HEK293 (cell line): ENCODE measurements around the gene NCOR1.

Experiments
- HOXD13 ChIP-seq: sonication (generic); formaldehyde crosslinking; IDR thresholded peaks from 2 replicates; pipeline ENCODE4 v1.8.0; 2022; ENCODE audit warnings: missing genetic modification reagents, borderline replicate concordance
- ZNF776 ChIP-seq: fragments of 450-650 bp; formaldehyde crosslinking; IDR thresholded peaks from 2 replicates; pipeline ENCODE4 v1.5.0; 2017; ENCODE audit warnings: missing biosample characterization, missing genetic modification characterization, borderline replicate concordance
- TF ChIP-seq, protein P1 (sequence below): fragments of 450-650 bp; formaldehyde crosslinking; IDR thresholded peaks from 2 replicates; pipeline ENCODE4 v1.5.1; 2016; ENCODE audit warnings: missing biosample characterization, missing genetic modification characterization

- TF ChIP-seq HOXD13 (no peak), ZNF776 (no peak)
- TF ChIP-seq, protein P1, sequence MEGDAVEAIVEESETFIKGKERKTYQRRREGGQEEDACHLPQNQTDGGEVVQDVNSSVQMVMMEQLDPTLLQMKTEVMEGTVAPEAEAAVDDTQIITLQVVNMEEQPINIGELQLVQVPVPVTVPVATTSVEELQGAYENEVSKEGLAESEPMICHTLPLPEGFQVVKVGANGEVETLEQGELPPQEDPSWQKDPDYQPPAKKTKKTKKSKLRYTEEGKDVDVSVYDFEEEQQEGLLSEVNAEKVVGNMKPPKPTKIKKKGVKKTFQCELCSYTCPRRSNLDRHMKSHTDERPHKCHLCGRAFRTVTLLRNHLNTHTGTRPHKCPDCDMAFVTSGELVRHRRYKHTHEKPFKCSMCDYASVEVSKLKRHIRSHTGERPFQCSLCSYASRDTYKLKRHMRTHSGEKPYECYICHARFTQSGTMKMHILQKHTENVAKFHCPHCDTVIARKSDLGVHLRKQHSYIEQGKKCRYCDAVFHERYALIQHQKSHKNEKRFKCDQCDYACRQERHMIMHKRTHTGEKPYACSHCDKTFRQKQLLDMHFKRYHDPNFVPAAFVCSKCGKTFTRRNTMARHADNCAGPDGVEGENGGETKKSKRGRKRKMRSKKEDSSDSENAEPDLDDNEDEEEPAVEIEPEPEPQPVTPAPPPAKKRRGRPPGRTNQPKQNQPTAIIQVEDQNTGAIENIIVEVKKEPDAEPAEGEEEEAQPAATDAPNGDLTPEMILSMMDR (tag by site-specific recombination): no peak
These were observed 143.3 kb downstream of the NCOR1 start for GRCh38 chr17:16072031-16072430.
